ENCODE data around the gene SEMA6B.
A peak's percentile ranks its signal among the peaks of the same experiment; 100 is the strongest.
"Not testable (repeated sequence)": the region's sequence is repeated elsewhere in the genome, so short reads cannot be mapped to it uniquely, and the experiment has no call there.

Gene SEMA6B

DNA sequence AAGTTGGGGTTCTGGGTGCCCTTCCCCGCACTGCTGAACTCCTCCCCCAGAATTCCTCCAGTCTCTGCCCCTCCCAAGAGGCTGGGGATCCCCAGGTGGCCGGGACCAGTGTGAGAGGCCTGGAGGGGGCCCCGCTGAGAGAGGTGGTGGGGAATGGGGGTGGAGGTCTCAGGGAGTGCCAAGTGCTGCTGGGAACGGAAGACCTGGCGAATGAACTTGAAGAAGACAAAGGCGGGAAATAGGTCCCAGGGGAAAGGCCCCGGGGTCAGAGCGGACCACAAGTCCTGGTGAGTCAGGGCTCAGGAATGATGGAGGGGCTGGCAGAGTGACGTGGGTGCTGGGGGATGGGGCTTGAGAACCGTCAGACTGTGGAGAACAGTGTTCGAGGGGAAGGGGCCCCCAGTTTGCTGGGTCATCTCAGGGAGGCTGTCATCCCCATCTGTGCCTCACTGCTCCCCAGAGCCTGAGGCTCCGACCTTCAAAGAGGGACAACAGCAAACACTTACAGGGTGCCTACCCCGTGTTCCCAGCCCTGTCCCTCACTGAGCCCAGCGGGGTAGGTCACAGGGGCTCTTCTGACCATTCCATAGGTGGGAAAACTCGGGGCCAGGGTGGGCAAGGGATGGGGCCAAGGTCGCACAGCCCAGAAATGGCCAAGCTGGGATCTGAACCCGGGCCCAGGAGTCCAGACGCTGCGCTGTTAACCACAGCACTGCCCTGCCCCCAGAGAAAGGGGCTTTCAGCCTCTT lies 16.0 kb upstream of the SEMA6B start:
- no peak for DNase-seq (ENCODE audit: low read depth in 2 of 2)

DNA sequence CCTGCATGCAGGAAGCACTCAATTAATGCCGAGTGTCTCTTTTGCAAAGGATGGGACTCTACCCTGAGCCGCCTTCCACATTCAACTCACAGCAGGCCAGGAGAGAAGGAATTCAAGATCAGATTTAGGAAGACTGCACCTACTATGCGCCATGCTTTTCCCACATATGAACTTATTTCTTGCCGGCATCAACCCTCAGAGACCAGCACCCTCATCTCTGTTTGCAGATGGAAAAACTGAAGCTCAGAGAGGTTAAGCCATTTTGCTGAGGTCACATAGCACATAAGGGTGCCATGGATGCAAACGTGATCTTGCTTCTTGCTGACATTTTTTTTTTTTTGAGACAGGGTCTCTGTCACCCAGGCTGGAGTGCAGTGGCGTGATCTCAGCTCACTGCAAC lies 14.2 kb upstream of the SEMA6B start:
- no peak for DNase-seq (ENCODE audit: low read depth in 2 of 2)

- DNase-seq (ENCODE audit: low read depth in 2 of 2), result no peak
These were observed 11.9 kb upstream of the SEMA6B start for GRCh38 chr19:4571305-4571917.

DNA sequence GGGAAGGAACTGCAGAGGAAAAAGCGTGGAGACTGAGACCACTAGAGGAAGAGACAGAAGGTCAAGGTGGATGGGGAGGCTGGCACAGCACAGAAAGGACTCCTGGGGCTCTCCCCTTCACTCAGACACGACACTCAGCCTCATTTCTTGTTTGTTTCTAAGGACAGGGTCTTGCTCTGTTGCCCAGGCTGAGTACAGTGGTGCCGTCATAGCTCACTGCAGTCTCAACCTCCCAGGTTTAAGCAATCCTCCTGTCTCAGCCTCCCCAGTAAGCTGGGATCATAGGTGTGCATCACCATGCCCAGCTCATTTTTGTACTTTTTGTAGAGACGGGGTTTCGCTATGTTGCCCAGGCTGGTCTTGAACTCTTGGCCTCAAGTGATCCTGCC lies 11.4 kb upstream of the SEMA6B start:
- no peak for DNase-seq (ENCODE audit: low read depth in 2 of 2)

- DNase-seq (ENCODE audit: low read depth in 2 of 2), result no peak
These were observed 10.9 kb upstream of the SEMA6B start for GRCh38 chr19:4570402-4570801.

GRCh38 chr19:4568886-4569285 lies 9.4 kb upstream of the SEMA6B start:
- DNase-seq (ENCODE audit: low read depth in 2 of 2), result no peak

- DNase-seq (ENCODE audit: low read depth in 2 of 2), result peak; percentile 23 to 33
These were observed 8.1 kb upstream of the SEMA6B start for GRCh38 chr19:4567584-4568071.

DNA sequence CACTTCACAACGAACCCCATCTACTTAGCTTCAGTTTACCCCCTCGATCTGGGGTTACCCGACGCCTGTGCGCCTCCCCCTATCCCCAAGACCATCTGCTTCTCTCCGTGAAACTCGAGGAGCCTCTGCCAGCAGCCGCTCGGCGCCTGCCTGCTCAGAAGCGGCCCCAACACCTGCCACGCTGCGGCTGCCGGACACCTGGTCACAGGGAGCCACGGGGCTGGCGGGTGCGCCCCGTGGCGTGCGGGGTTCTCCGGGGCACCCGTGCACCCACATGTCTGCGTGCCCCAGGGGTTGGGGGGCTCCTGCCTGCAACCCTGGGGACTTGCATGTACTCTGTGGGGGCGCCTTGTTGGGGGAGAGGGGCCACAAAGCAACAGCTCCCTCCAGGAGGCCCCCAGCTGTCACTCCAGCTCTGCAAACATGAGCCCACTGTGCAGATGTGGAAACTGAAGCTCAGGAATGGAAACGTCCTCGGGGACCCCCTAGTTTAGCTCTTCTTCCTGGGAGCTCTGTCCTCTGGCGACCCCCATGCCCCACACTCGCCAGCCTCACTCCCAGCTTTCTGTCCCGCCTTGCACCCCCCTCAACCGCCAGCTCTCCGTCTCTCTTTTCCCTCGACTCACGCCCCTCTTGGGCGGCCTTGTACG lies 7.0 kb upstream of the SEMA6B start:
- no peak for DNase-seq (ENCODE audit: low read depth in 2 of 2)

- not testable (repeated sequence) for DNase-seq (ENCODE audit: low read depth in 2 of 2)
These were observed 4.1 kb upstream of the SEMA6B start for GRCh38 chr19:4563562-4563961.

DNA sequence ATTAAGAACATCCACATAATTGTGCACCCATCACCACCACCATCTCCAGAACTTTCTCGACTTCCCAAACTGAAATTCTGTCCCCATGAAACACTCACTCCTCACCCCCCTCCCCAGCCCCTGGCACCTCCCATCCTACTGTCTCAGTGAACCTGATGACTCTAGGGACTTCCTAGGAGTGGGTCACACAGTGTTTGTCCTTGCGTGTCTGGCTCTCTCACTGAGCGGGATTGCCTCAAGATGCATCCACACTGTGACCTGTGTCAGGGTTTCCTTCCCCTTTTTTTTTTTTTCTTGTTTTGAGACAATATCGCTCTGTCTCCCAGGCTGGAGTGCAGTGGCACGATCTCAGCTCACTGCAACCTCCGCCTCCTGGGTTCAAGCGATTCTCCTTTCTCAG lies 2.6 kb upstream of the SEMA6B start:
- DNase-seq (ENCODE audit: low read depth in 2 of 2), result not testable (repeated sequence)

GRCh38 chr19:4557971-4558941 lies 1.2 kb downstream of the SEMA6B start:
- DNase-seq (ENCODE audit: low read depth in 2 of 2), result no peak

DNA sequence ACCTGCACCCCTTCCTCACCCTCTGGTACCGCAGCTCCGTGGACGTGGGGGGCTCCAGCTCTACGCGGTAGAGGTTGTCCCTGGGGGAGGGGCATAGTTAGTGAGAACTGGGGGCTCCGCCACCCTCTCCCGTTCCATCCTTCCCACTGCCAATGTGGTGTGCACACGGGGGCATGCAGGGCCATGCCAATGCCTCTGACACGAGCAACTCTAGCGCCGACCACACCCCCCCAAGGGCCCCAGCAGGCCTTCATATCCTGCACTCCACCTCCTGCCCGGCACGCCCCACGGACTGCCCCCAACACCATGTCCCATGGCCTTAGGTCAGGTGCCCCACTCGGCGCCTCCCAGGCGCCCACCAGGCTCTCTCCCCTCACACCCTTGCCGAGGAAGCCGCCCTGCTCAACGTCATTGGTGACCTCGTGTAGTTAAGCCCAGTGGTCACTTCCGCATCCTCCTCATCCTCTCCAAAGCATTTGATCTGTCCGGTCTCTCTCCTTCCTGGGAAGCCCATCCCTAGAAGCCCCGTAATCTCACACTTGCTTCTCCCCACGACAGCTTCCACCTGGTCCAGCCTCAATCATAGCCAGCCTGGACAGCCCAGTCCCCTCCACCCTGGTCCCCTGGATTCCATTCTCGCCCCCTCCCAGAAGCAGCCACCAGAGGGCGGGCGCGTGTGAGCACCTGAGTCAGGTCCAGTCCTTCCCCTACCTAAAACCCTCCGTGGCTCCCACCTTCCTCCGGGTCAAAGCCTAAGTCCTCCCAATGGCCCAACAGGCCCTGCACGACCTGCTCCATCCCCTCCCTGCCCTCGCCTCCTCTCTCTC lies 2.1 kb downstream of the SEMA6B start:
- no peak for DNase-seq (ENCODE audit: low read depth in 2 of 2)

DNA sequence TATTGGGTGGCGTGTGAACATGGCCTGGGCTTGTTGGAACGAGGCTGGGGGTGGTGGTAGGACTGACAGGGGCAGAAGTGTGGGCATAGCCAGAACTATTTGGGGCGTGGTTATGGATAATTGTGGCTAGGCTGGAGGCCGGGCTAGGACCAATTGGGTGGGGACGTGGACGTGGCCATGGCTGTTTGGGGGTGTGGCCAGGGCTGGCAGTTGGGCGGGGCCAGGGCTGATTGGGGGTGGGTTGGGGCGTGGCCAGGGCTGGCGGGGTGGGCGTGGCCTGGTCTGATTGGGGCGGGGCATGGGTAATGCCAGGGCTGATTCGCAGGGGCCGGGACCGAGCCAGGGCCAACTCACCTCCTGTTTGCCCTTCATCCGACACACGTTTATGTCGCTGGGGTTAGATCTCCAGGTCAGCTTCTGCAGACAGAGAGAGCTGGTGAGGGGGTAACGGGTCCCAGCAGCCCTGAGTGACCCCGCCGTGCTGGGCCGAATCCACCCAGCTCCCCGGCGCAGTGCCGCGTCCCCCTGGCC lies 2.8 kb downstream of the SEMA6B start:
- no peak for DNase-seq (ENCODE audit: low read depth in 2 of 2)

GRCh38 chr19:4555657-4556561 lies 3.6 kb downstream of the SEMA6B start:
- DNase-seq (ENCODE audit: low read depth in 2 of 2), result no peak

- no peak for DNase-seq (ENCODE audit: low read depth in 2 of 2)
These were observed 4.8 kb downstream of the SEMA6B start for GRCh38 chr19:4554717-4555116.

- no peak for DNase-seq (ENCODE audit: low read depth in 2 of 2)
These were observed 5.7 kb downstream of the SEMA6B start for GRCh38 chr19:4553775-4554174.

- no peak for DNase-seq (ENCODE audit: low read depth in 2 of 2)
These were observed 6.3 kb downstream of the SEMA6B start for GRCh38 chr19:4553092-4553695.

GRCh38 chr19:4552525-4552819 lies 7.0 kb downstream of the SEMA6B start:
- DNase-seq (ENCODE audit: low read depth in 2 of 2), result no peak

DNA sequence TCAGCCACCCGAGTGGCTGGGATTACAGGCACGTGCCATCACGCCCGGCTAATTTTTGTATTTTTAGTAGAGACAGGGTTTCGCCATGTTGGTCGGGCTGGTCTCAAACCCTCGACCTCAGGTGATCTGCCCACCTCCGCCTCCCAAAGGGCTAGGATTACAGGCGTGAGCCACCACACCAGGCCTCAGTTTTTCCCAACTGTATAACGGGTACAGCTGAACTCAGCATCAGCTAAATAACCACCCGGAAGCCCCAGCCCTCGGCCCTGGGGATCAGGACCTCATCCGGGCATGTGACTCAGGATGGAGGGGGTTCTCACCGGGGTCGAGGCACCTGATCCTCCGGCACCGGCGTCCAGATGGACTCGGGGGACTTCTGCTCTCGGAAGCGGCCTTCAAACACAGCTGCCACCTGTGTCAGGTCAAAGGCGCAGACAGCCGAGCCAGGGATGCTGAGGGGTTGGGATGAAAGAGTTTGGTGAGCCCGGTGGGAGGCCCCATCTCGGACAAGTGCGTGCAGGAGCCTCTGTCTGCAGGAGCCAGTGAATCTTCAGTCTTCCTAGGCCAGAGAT lies 8.9 kb downstream of the SEMA6B start:
- DNase-seq (ENCODE audit: low read depth in 2 of 2), result no peak

Measured in stimulated activated CD8-positive, alpha-beta memory T cell treated with anti-CD3 and anti-CD28 coated beads, Interleukin-2, amount 100 ng/mL, for 1 hour (primary cell).